ENCODE results near the gene VEGFB.

- TF ChIP-seq CTCF (IDR thresholded peaks at IDR 0.05): no peak
- TF ChIP-seq EP300 (IDR thresholded peaks at IDR 0.05): no peak
Observed at GRCh38 chr11:64258356-64258755, 24.0 kb downstream of the VEGFB start.

Data from sigmoid colon (tissue), 4 donors.